B cell (primary cell): ENCODE data around the gene DPRX. TPM values are rescaled to one million over a fixed set of nuclear protein-coding genes. Genes with fewer than 3 reads are reported as not detected.

Experiments used
- ATAC-seq: fragments of 200-7000 bp; cut with Tn5 transposase; one replicate; pipeline ENCODE4 v1.10.0; 2021; ENCODE audit warnings: low read depth, mild to moderate bottlenecking, moderate number of reproducible peaks, moderate library complexity
- CTCF ChIA-PET: fragments of 350-600 bp; sonication (Branson Sonifier 250); formaldehyde crosslinking; loops from one replicate; lab custom pipeline; 2021; ENCODE audit warnings: antibody characterized with exemption, inconsistent platforms; lab: Charles Lee
- POLR2A ChIA-PET: fragments of 350-600 bp; sonication (Branson Sonifier 250); formaldehyde crosslinking; loops from one replicate; lab custom pipeline; 2021; ENCODE audit warnings: antibody characterized with exemption; lab: Charles Lee
- DNase-seq: peaks from one replicate; pipeline ENCODE4 v3.0.0; 2013
- H2AFZ ChIP-seq: 2 replicates; pipeline ENCODE4 v1.6.1; 2012; ENCODE audit warnings: mild to moderate bottlenecking, low read depth, low read length; ENCODE audit not compliant: insufficient read depth, poor library complexity, severe bottlenecking
- H3K27ac ChIP-seq, 2 donors: 1 replicate in 1 of 2; 2 replicates in 1 of 2; pipeline ENCODE4 v1.5.1; 2012 to 2013; ENCODE audit warnings: low read length in 2 of 2, mild to moderate bottlenecking in 2 of 2, moderate library complexity in 1 of 2
- H3K27me3 ChIP-seq, 4 experiments: fragments of 200-600 bp in 1 of 4; sonication (generic) in 1 of 4; replicated peaks in 1 of 4; 1 replicate in 2 of 4; 2 replicates in 2 of 4; pipeline versions ENCODE4 v1.6.1 to v1.7.0; 2013 to 2016; ENCODE audit warnings: low read length in 3 of 4, mild to moderate bottlenecking in 2 of 4, mixed read lengths in 1 of 4, moderate library complexity in 1 of 4; ENCODE audit not compliant: insufficient read depth in 4 of 4, control insufficient read depth in 3 of 4; ENCODE audit errors: control extremely low read depth in 1 of 4
- H3K36me3 ChIP-seq, 2 experiments: replicated peaks in 1 of 2; 1 replicate in 1 of 2; 2 replicates in 1 of 2; pipeline versions ENCODE4 v1.6.1 to v1.7.1; 2013; ENCODE audit warnings: low read length in 1 of 2; ENCODE audit not compliant: insufficient read depth in 2 of 2, control insufficient read depth in 1 of 2; ENCODE audit errors: control extremely low read depth in 1 of 2, extremely low read depth in 1 of 2
- H3K4me1 ChIP-seq, 2 donors: fragments of 200-600 bp in 1 of 2; sonication (generic) in 1 of 2; 1 replicate in 1 of 2; 2 replicates in 1 of 2; pipeline versions ENCODE4 v1.5.1 to v1.6.1; 2013 to 2017; ENCODE audit warnings: low read length in 2 of 2; ENCODE audit not compliant: control insufficient read depth in 2 of 2, insufficient read depth in 2 of 2
- H3K4me2 ChIP-seq: replicated peaks from 2 replicates; pipeline ENCODE3; 2012; ENCODE audit warnings: mild to moderate bottlenecking, low read depth, low read length; ENCODE audit not compliant: poor library complexity, severe bottlenecking
- H3K4me3 ChIP-seq, 5 experiments: fragments of 200-600 bp in 1 of 5; sonication (generic) in 1 of 5; 1 replicate in 3 of 5; 2 replicates in 2 of 5; pipeline versions ENCODE4 v1.5.1 to v1.7.0; 2011 to 2016; ENCODE audit warnings: low read length in 4 of 5, mild to moderate bottlenecking in 4 of 5, low read depth in 2 of 5, control low read depth in 1 of 5, moderate library complexity in 1 of 5; ENCODE audit not compliant: insufficient read depth in 1 of 5; ENCODE audit errors: control extremely low read depth in 1 of 5, extremely low read depth in 1 of 5
- H3K79me2 ChIP-seq: fragments of 200-600 bp; sonication (generic); one replicate; pipeline ENCODE4 v1.6.0; 2016; ENCODE audit warnings: low read length; ENCODE audit not compliant: control insufficient read depth, insufficient read depth
- H3K9ac ChIP-seq: fragments of 200-600 bp; sonication (generic); 2 replicates; pipeline ENCODE4 v1.6.1; 2017; ENCODE audit warnings: mild to moderate bottlenecking, low read length, moderate library complexity
- H3K9me3 ChIP-seq, 3 donors: one replicate each; pipeline versions ENCODE4 v1.6.1 to v1.7.1; 2013; ENCODE audit warnings: low read length in 2 of 3; ENCODE audit not compliant: control insufficient read depth in 2 of 3, insufficient read depth in 1 of 3; ENCODE audit errors: control extremely low read depth in 1 of 3
- H4K20me1 ChIP-seq: 2 replicates; pipeline ENCODE4 v1.6.0; 2012; ENCODE audit warnings: mild to moderate bottlenecking, low read length; ENCODE audit not compliant: insufficient read depth, control insufficient read depth, poor library complexity, severe bottlenecking
- H3K27ac Mint-ChIP-seq: one replicate; pipeline ENCODE4 v1.8.0; 2021; ENCODE audit warnings: mixed read lengths
- H3K27me3 Mint-ChIP-seq: one replicate; pipeline ENCODE4 v1.8.0; 2021; ENCODE audit warnings: mixed read lengths
- H3K4me1 Mint-ChIP-seq: one replicate; pipeline ENCODE4 v1.8.0; 2021; ENCODE audit warnings: mixed read lengths
- H3K4me3 Mint-ChIP-seq: one replicate; pipeline ENCODE4 v1.8.0; 2021; ENCODE audit warnings: mixed read lengths
- H3K9me3 Mint-ChIP-seq: one replicate; pipeline ENCODE4 v1.8.0; 2022; ENCODE audit warnings: mixed read lengths; ENCODE audit not compliant: insufficient read depth
- CTCF ChIP-seq: fragments of 200-600 bp; IDR thresholded peaks from one replicate; pipeline ENCODE4 v1.8.0; 2022; ENCODE audit warnings: antibody characterized with exemption, mild to moderate bottlenecking
- EZH2 ChIP-seq: IDR thresholded peaks from 2 replicates; pipeline ENCODE4 v1.6.1; 2012; ENCODE audit warnings: borderline replicate concordance, low read depth, mild to moderate bottlenecking, moderate library complexity, low read length; ENCODE audit not compliant: insufficient read depth, poor library complexity, severe bottlenecking
- WGBS: methylation state at CpG from one replicate; pipeline ENCODE4 v1.1.5; 2013; ENCODE audit warnings: missing lambda C conversion rate; ENCODE audit not compliant: insufficient coverage; 5-methylcytosine and 5-hydroxymethylcytosine counted together
- intact Hi-C: fragments of 100-400 bp; cut with micrococcal nuclease; formaldehyde crosslinking; loops from one replicate; pipeline ENCODE4 v1.10.0; 2022
- polyA plus RNA-seq: library from polyadenylated mRNA; depleted of rRNA; stranded (reverse); fragments of >200 nt; gene quantifications from 2 replicates; pipeline ENCODE4 v1.2.3, GENCODE V29; 2012
- total RNA-seq, 2 donors: library from RNA; stranded (reverse); fragments of 120-200 nt in 1 of 2; gene quantifications; 1 replicate in 1 of 2; 2 replicates in 1 of 2; pipeline versions ENCODE4 v1.2.3 to v1.2.4, GENCODE V29; 2013 to 2022

DPRX gene
- total and polyA plus RNA-seq, 2 donors (not counting 1 experiment from before 2014, with no cell fraction given) = not detected

- CTCF ChIA-PET = no interaction called here
- no peak overlapping the region for H3K4me2 ChIP-seq
- H3K4me1 Mint-ChIP-seq = no peaks in the 10 kb centered on the region
- no peaks in the 10 kb centered on the region for H3K27me3 Mint-ChIP-seq
- H3K27ac Mint-ChIP-seq = no peak overlapping the region
- peaks cover 0 to 3% (median 0%) of the 10 kb centered on the region in 3 donors for H3K9me3 ChIP-seq
- H3K27ac ChIP-seq = no peak overlapping the region
- H3K9ac ChIP-seq = no peak overlapping the region
- no peaks in the 10 kb centered on the region for H4K20me1 ChIP-seq
- no peaks in the 10 kb centered on the region for H3K27me3 ChIP-seq
- POLR2A ChIA-PET = no interaction called here
- H3K4me1 ChIP-seq = no peaks in the 10 kb centered on the region
- 95% methylated on average over 9 of the region's 9 CpGs for WGBS
- intact Hi-C loops = no loop called here
- H3K79me2 ChIP-seq = no peaks in the 10 kb centered on the region
- no peaks in the 10 kb centered on the region for H3K36me3 ChIP-seq
- no peaks in the 10 kb centered on the region for H3K9me3 Mint-ChIP-seq
- no peak overlapping the region for H2AFZ ChIP-seq
- no peak overlapping the region for H3K4me3 ChIP-seq
- TF ChIP-seq CTCF (no peak), EZH2 (no peak)
- no peak for ATAC-seq
- no peak overlapping the region for H3K4me3 Mint-ChIP-seq
- DNase-seq = no peak
Measured at GRCh38 chr19:53626486-53626885, 5.3 kb upstream of the DPRX start.

GRCh38 chr19:53626976-53627375 is 4.8 kb upstream of the DPRX start:
- WGBS = 90% methylated on average over 4 of the region's 6 CpGs
- Histone ChIP-seq H3K9ac (no peak overlapping the region), H3K27me3 (no peaks in the 10 kb centered on the region), H3K36me3 (no peaks in the 10 kb centered on the region), H4K20me1 (no peaks in the 10 kb centered on the region), H3K4me1 (no peaks in the 10 kb centered on the region), H3K4me3 (no peak overlapping the region), H2AFZ (no peak overlapping the region), H3K79me2 (no peaks in the 10 kb centered on the region), H3K9me3 (peaks cover 0 to 3% (median 0%) of the 10 kb centered on the region in 3 donors), H3K27ac (no peak overlapping the region), H3K4me2 (no peak overlapping the region)
- CTCF ChIA-PET = no interaction called here
- H3K9me3 Mint-ChIP-seq = peaks cover 3% of the 10 kb centered on the region
- no peak for DNase-seq
- no peak for ATAC-seq
- H3K4me1 Mint-ChIP-seq = no peaks in the 10 kb centered on the region
- intact Hi-C loops = no loop called here
- POLR2A ChIA-PET = no interaction called here
- H3K4me3 Mint-ChIP-seq = no peak overlapping the region
- no peak overlapping the region for H3K27ac Mint-ChIP-seq
- no peaks in the 10 kb centered on the region for H3K27me3 Mint-ChIP-seq
- TF ChIP-seq CTCF (no peak), EZH2 (no peak)
